HCEC 1CT (cell line): ENCODE results near the gene TANGO2.

Experiments
- DNase-seq: peaks from one replicate; pipeline ENCODE4 v3.0.0-alpha.2; 2017

TANGO2 gene

GRCh38 chr22:20089977-20090729 lies 69.2 kb downstream of the TANGO2 start:
- DNase-seq, result peak; percentile 40

- DNase-seq, result no peak
These were observed 69.9 kb downstream of the TANGO2 start for GRCh38 chr22:20090730-20091240.

DNA sequence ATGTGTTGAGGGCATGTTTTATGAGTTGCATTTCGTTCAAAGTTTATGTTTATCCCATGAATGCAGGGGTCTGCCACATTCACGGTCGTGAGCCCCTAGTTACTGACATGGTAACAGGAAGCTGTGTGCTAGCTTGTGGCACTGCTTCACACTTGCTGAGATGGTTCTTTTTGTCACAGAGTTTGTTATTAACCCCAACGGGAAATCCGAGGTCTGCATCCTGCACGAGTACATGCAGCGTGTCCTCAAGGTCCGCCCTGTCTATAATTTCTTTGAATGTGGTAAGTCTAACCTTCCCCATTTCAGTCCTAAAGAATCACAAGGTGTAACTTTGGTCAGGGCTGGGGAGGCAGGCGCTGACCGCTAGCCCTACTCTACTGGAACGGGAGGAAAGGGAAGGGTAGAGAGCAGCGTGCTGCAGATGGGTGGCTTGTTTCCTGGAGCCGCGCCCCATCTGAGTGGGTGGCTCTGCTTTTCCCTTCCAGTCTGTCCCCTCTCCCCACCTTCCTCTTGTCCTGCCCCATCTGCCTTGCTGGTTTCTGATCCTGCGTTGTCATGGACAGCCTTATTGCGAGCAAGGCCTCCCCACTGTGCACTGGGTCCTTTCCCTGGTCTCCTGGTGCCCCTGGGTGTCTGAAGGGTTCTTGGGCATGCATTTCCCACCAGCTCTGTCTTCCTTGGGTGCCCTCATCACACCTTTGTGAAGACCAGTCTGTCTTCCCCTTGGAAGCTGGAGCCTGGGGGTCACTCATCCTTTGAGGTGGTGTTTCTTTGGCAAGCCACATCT lies 71.0 kb downstream of the TANGO2 start:
- no peak for DNase-seq

DNA sequence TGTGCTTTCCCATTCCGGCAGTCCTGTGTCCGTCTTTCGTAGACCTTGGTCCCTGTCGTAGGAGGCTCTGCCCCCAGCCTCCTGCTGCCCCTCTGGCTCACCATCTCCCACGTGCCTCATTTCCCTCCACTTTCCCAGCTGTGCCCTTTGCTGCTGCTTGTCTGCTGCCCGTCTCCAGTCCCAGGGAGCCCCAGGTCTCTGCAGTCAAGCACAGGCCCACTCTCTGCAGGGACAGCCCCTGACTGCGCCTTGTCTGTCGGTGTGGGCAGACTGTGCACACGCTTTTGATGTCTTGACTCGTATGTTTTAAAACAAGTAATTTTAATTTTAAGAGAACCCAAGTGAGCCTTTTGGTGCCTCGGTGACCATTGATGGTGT lies 71.6 kb downstream of the TANGO2 start:
- DNase-seq, result no peak

- DNase-seq, result no peak
These were observed 72.7 kb downstream of the TANGO2 start for GRCh38 chr22:20093418-20094196.

GRCh38 chr22:20094197-20094807 lies 73.4 kb downstream of the TANGO2 start:
- no peak for DNase-seq

DNA sequence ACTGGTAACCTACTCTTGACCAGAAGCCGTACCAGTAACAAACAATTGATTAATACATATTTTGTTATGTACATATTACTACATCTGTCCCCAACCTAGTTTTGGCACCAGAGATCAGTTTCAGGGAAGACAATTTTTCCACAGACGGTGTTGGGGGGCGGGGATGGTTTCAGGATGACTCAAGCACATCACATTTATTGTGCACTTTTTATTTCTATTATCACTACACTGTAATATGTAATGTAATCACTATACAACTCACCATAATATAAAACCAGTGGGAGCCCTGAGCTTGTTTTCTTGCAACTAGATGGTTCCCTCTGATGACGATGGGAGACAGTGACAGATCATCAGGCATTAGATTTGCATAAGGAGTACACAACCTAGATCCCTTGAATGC lies 74.6 kb downstream of the TANGO2 start:
- DNase-seq, result no peak

- DNase-seq, result no peak
These were observed 75.9 kb downstream of the TANGO2 start for GRCh38 chr22:20096574-20097420.

- no peak for DNase-seq
These were observed 78.3 kb downstream of the TANGO2 start for GRCh38 chr22:20099099-20099711.

- no peak for DNase-seq
These were observed 80.7 kb downstream of the TANGO2 start for GRCh38 chr22:20101638-20102037.

DNA sequence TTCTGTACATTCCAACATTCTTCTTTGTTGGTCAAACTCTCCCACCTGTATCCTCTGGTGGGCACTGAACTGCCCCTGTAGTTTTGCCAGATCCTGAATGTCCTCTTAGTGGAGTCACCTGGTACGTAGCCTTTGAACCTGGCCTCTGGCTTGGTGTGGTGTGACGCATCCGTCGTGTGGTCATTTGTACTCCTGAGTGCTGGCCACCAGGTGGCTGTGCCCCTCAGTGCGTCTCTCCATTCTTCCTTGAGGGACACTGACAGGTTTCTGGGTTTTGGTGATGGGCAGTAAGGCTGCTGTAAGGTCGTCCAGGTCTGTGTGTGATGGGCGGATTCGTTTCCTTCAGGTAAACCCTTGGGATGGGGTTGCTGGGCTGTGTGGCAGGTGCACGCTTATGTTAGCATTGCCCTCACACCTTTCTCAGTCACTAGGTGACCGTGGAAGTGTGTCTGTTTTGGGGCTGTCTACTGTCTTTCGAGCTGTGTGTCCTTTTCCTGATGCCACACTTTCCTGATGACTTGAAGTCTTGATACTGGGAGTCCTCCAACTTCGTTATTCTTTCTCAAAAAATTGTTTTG lies 81.4 kb downstream of the TANGO2 start:
- no peak for DNase-seq

GRCh38 chr22:20105456-20106204 lies 84.7 kb downstream of the TANGO2 start:
- no peak for DNase-seq

- no peak for DNase-seq
These were observed 85.4 kb downstream of the TANGO2 start for GRCh38 chr22:20106205-20106848.

DNA sequence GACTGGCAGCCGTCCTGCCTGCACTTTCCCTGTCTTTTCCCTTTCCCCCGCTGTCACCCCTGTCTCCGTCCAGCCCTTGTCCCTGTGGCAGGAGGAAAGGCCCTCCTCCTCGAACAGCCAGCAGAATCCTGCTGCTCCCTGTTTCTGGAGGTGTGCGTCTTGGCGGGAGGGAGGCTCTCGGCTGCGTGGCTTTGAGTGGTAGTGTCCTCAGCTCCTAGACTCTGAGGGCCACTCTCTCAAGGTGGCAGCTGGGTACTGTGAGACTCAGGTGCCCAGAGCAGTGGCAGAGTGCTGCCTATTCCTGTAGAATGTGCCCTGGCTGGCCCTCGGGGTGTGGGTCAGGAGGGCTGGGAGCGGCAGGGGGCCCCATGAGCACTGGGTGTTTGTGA lies 85.9 kb downstream of the TANGO2 start:
- DNase-seq, result no peak

- DNase-seq, result no peak
These were observed 86.6 kb downstream of the TANGO2 start for GRCh38 chr22:20107471-20107901.

- DNase-seq, result no peak
These were observed 87.2 kb downstream of the TANGO2 start for GRCh38 chr22:20107951-20108756.

DNA sequence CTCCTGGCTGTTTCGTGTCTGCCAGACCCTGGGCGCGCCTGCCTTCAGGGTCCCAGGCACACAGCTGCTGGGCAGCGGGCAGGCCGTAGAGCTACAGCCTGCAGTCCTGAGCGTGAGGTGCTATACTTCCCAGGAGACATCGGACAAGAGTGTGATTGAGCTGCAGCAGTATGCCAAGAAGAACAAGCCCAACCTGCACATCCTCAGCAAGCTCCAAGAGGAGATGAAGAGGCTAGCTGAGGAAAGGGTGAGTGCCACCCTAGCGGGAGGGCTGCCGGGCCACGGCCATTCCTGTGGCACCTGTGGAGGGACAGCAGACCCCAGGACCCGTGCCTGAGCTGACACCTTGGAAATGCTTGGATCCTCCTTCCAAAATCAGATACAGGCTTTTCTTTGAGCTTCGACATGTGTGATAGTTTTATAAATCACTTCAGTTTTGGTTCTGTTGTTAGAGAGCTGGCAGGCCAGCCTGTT lies 87.9 kb downstream of the TANGO2 start:
- DNase-seq, result no peak
